OCI-LY7 (cell line): Measurements from ENCODE around the gene FIBIN. TPM values are rescaled to one million over a fixed set of nuclear protein-coding genes. Genes with fewer than 3 reads are reported as not detected.
A peak's percentile ranks its signal among the peaks of the same experiment; 100 is the strongest.

Source experiments
- BruUV-seq: library from RNA; stranded (reverse); fragments of 400-500 nt; replicated peaks from 2 replicates; lab custom pipeline; 2021; lab: Mats Ljungman, UMichigan
- CTCF ChIA-PET: fragments of 300-600 bp; sonication (Branson Sonifier 250); formaldehyde crosslinking; loops from one replicate; lab custom pipeline; 2022; ENCODE audit warnings: antibody characterized with exemption; ENCODE audit not compliant: unreplicated experiment; lab: Charles Lee
- POLR2A ChIA-PET: fragments of 300-600 bp; sonication (Branson Sonifier 250); formaldehyde crosslinking; loops from one replicate; lab custom pipeline; 2022; ENCODE audit warnings: antibody characterized with exemption; lab: Charles Lee
- DNase-seq: peaks from one replicate; pipeline ENCODE4 v3.0.0-alpha.2; 2015; ENCODE audit warnings: low spot score
- H2AFZ ChIP-seq: fragments of 200-600 bp; sonication (generic), shearing (Covaris generic); 2 replicates; pipeline ENCODE4 v1.6.1; 2014; ENCODE audit warnings: mild to moderate bottlenecking, antibody characterized with exemption, low read length, moderate library complexity
- H3K27ac ChIP-seq: fragments of 200-600 bp; sonication (generic); 2 replicates; pipeline ENCODE4 v1.5.1; 2014; ENCODE audit warnings: mixed run types, low read depth, mild to moderate bottlenecking, moderate library complexity, low read length, inconsistent platforms; ENCODE audit not compliant: poor library complexity, severe bottlenecking
- H3K36me3 ChIP-seq: fragments of 200-600 bp; sonication (generic); 2 replicates; pipeline ENCODE4 v1.6.1; 2014; ENCODE audit warnings: mild to moderate bottlenecking, antibody characterized with exemption, low read length, moderate library complexity, mixed read lengths; ENCODE audit not compliant: insufficient read depth
- H3K4me1 ChIP-seq: fragments of 200-600 bp; sonication (generic); 2 replicates; pipeline ENCODE4 v1.5.1; 2014; ENCODE audit warnings: mild to moderate bottlenecking, low read length; ENCODE audit not compliant: insufficient read depth, poor library complexity, severe bottlenecking
- H3K4me2 ChIP-seq: fragments of 200-600 bp; sonication (generic); 2 replicates; pipeline ENCODE4 v1.6.1; 2014; ENCODE audit warnings: mild to moderate bottlenecking, low read length
- H3K4me3 ChIP-seq: fragments of 200-600 bp; sonication (generic); 2 replicates; pipeline ENCODE4 v1.5.1; 2014; ENCODE audit warnings: mild to moderate bottlenecking, low read depth, low read length; ENCODE audit not compliant: poor library complexity, severe bottlenecking
- H3K79me2 ChIP-seq: fragments of 200-600 bp; sonication (generic); 2 replicates; pipeline ENCODE4 v1.6.1; 2016; ENCODE audit warnings: low read depth, mild to moderate bottlenecking, low read length, moderate library complexity, mixed read lengths; ENCODE audit not compliant: insufficient read depth
- H3K9me2 ChIP-seq: fragments of 200-600 bp; sonication (generic); 2 replicates; pipeline ENCODE4 v1.6.1; 2016; ENCODE audit warnings: mild to moderate bottlenecking, low read length, mixed read lengths; ENCODE audit not compliant: insufficient read depth
- H3K9me3 ChIP-seq: fragments of 200-600 bp; sonication (generic); 2 replicates; pipeline ENCODE4 v1.6.1; 2014; ENCODE audit warnings: mild to moderate bottlenecking, mixed run types, low read length, mixed read lengths
- H4K20me1 ChIP-seq: fragments of 200-600 bp; sonication (generic); 2 replicates; pipeline ENCODE4 v1.6.1; 2014; ENCODE audit warnings: mild to moderate bottlenecking, antibody characterized with exemption, low read length, moderate library complexity, mixed read lengths; ENCODE audit not compliant: insufficient read depth
- EZH2phosphoT487 ChIP-seq: fragments of 200-600 bp; sonication (generic); IDR thresholded peaks from 2 replicates; pipeline ENCODE4 v1.6.1; 2018; ENCODE audit warnings: low read depth, borderline replicate concordance, mild to moderate bottlenecking, mixed run types, antibody characterized with exemption, low read length, moderate library complexity, mixed read lengths
- intact Hi-C: fragments of 100-400 bp; cut with micrococcal nuclease; formaldehyde crosslinking; loops from one replicate; pipeline ENCODE4 v1.10.0; 2022; ENCODE audit not compliant: unreplicated experiment
- total RNA-seq, 2 experiments: library from RNA; depleted of rRNA in 1 of 2; stranded (reverse); fragments of >200 nt in 1 of 2; shearing (Covaris generic) in 1 of 2; gene quantifications; 2 replicates each; pipeline ENCODE4 v1.2.3, GENCODE V29; 2014 to 2022
- TF ChIP-seq, protein P1 (sequence below): fragments of 200-600 bp; sonication (generic); conservative IDR thresholded peaks from 2 replicates; pipeline ENCODE4 v1.5.1; 2014; ENCODE audit warnings: mild to moderate bottlenecking, antibody characterized with exemption, low read length, moderate library complexity, mixed read lengths

Gene FIBIN
- total RNA-seq, 2 experiments from 2014 or later, result not detected

DNA sequence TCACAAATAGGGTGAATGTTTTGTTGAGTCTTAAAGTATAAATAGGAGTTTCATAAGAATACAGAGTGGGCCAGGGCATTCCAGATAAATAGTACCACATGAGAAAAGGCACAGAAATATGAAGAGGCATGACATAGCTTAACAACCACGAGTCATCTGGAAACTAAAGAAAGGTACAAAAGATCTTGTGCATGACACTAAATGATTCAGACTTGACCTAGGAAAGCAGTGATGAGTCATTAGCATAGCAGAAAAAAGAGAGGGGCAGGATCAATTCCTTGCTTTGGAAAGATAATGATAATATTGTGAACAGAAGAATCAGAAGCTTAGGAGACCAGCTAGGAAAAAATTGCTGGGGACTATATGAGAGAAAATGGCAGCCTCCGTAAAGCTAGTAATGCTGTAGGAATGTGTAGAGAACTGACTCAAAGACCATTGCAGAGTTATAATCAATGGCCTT is 47.6 kb upstream of the FIBIN start:
- POLR2A ChIA-PET, result interaction anchor here (0.6 to 3.4 kb wide), 8 partner anchors 8 to 45 kb away, joined by 3 to 14 read pairs (median 4); no protein-coding TSS in a partner anchor
- H3K27ac ChIP-seq, result no peak overlapping the region
- no peaks in the 10 kb centered on the region for H3K9me2 ChIP-seq
- no peaks in the 10 kb centered on the region for H4K20me1 ChIP-seq
- intact Hi-C loops, result no loop called here
- H3K4me2 ChIP-seq, result no peak overlapping the region
- no peak for DNase-seq
- H3K4me1 ChIP-seq, result no peaks in the 10 kb centered on the region
- H3K36me3 ChIP-seq, result no peaks in the 10 kb centered on the region
- H3K4me3 ChIP-seq, result no peak overlapping the region
- TF ChIP-seq, protein P1, sequence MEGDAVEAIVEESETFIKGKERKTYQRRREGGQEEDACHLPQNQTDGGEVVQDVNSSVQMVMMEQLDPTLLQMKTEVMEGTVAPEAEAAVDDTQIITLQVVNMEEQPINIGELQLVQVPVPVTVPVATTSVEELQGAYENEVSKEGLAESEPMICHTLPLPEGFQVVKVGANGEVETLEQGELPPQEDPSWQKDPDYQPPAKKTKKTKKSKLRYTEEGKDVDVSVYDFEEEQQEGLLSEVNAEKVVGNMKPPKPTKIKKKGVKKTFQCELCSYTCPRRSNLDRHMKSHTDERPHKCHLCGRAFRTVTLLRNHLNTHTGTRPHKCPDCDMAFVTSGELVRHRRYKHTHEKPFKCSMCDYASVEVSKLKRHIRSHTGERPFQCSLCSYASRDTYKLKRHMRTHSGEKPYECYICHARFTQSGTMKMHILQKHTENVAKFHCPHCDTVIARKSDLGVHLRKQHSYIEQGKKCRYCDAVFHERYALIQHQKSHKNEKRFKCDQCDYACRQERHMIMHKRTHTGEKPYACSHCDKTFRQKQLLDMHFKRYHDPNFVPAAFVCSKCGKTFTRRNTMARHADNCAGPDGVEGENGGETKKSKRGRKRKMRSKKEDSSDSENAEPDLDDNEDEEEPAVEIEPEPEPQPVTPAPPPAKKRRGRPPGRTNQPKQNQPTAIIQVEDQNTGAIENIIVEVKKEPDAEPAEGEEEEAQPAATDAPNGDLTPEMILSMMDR, result no peak
- TF ChIP-seq EZH2phosphoT487, result no peak
- no peaks in the 10 kb centered on the region for H3K79me2 ChIP-seq
- no TSS peak for BruUV-seq
- H3K9me3 ChIP-seq, result no peaks in the 10 kb centered on the region; the same call in 1 of the 2 replicates
- H2AFZ ChIP-seq, result no peak overlapping the region
- CTCF ChIA-PET, result no interaction called here

DNA sequence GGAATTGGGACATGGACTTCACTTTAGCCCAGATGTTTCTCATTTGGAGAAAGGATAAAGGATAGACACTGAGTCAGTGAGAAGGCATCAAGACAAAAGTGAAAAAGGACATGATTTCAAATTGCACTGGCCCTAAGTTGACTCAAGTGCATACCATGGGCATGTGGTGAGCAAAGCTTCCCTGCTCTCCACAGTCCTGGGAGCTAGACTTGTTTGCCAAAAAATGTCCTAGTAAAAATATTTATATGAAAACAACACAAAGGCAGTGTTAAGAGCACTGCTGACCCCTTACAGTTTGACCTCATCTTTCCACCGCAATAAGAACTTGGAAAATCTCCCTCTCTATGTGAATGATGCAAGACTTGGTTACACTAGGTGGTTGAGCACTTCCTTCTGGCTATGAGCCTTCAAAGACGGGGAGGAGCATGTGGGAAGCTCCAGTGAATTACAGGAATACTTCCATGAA is 46.5 kb upstream of the FIBIN start:
- H3K4me1 ChIP-seq, result no peaks in the 10 kb centered on the region
- no peaks in the 10 kb centered on the region for H4K20me1 ChIP-seq
- H3K4me3 ChIP-seq, result no peak overlapping the region
- H3K27ac ChIP-seq, result no peak overlapping the region
- no TSS peak for BruUV-seq
- H2AFZ ChIP-seq, result no peak overlapping the region
- POLR2A ChIA-PET, result interaction anchor here (1.1 kb wide), 1 partner anchor 83 kb away, joined by 3 read pairs; no protein-coding TSS in a partner anchor
- H3K79me2 ChIP-seq, result no peaks in the 10 kb centered on the region
- no peak overlapping the region for H3K4me2 ChIP-seq
- no peaks in the 10 kb centered on the region for H3K36me3 ChIP-seq
- no peak for TF ChIP-seq EZH2phosphoT487
- TF ChIP-seq, protein P1, result no peak
- H3K9me2 ChIP-seq, result no peaks in the 10 kb centered on the region
- intact Hi-C loops, result no loop called here
- CTCF ChIA-PET, result no interaction called here
- no peaks in the 10 kb centered on the region; the same call in 1 of the 2 replicates for H3K9me3 ChIP-seq
- DNase-seq, result no peak

DNA sequence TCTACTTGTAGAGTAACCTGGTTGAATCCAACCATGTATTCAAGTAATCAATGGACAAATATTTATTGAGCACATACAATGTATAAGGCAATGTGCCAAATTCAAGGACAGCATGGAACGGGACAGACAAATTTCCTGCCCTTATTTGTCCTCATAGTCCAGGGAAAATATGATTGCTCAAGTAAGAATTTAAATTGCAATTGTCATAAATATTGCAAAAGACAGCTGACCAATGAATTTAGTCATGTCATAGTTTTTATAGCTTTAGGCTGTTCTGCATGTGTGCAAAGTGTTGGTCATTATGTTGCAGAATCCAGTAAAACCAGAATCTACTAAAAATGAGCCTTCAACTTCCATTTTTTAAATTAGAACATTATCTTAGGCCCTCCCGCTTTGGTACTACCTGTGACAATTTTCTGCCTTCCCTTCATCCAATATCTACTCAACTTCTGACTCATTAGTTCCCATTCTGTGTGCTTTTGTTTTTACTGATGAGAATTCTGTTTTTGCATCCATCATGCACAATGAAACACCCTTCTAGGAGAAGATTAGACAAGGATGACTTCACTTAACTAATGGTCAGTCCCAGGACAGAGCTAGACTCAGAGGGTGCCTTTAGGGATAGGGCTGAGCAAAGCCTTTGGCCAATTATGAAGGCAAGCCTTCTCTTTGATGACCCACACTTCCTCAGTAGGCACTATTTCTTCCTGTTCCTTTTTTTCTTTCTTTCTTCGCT is 45.8 kb upstream of the FIBIN start:
- no peaks in the 10 kb centered on the region for H3K79me2 ChIP-seq
- no peaks in the 10 kb centered on the region for H3K4me1 ChIP-seq
- no peaks in the 10 kb centered on the region for H3K9me2 ChIP-seq
- no peak overlapping the region for H3K4me3 ChIP-seq
- no peaks in the 10 kb centered on the region for H4K20me1 ChIP-seq
- no TSS peak for BruUV-seq
- H3K4me2 ChIP-seq, result no peak overlapping the region
- no peak for TF ChIP-seq EZH2phosphoT487
- ChIA-PET CTCF (no interaction called here), POLR2A (interaction anchor here (0.6 to 1.3 kb wide), 3 partner anchors 9 to 85 kb away, joined by 3 to 6 read pairs (median 3); no protein-coding TSS in a partner anchor)
- no peak overlapping the region for H3K27ac ChIP-seq
- H2AFZ ChIP-seq, result peak overlapping the region; percentile 18; the same call in 1 of the 2 replicates
- no peaks in the 10 kb centered on the region for H3K9me3 ChIP-seq
- intact Hi-C loops, result no loop called here
- DNase-seq, result no peak
- H3K36me3 ChIP-seq, result no peaks in the 10 kb centered on the region
